Measurements from ENCODE around the gene MORN5. TPM values are rescaled to one million over a fixed set of nuclear protein-coding genes. Genes with fewer than 3 reads are reported as not detected.

MORN5 gene
- total and polyA plus RNA-seq, 10 of the 15 experiments (the other 5 are each of a cell fraction or from before 2014, with no cell fraction given) = not detected

GRCh38 chr9:122192914-122193525 is 33.3 kb downstream of the MORN5 start:
- DNase-seq (ENCODE audit: low read depth, low spot score) (no peak), FAIRE-seq (no peak), ATAC-seq (no peak)
- H3K36me3 ChIP-seq (ENCODE audit: control insufficient read depth in 2 of 2, insufficient read depth in 2 of 2, low read length in 1 of 2) = no peaks in the 10 kb centered on the region
- no peaks in the 10 kb centered on the region for H4K20me1 ChIP-seq (ENCODE audit: control insufficient read depth, insufficient read depth)
- no peak overlapping the region for H3K27ac ChIP-seq (ENCODE audit: control insufficient read depth, insufficient read depth)
- ChIA-PET POLR2A (no interaction called here), CTCF (interaction anchor here (1.4 kb wide), 1 partner anchor 157 kb away, joined by 4 read pairs; no protein-coding TSS in a partner anchor), RAD21 (ENCODE audit: unreplicated experiment) (no interaction called here), SMC1A (ENCODE audit: uncharacterized antibody, unreplicated experiment) (no interaction called here)
- 75% methylated on average over 16 of the region's 16 CpGs for WGBS (ENCODE audit: insufficient coverage, insufficient replicate concordance, low lambda C conversion rate, missing lambda C conversion rate)
- no peaks in the 10 kb centered on the region for H3K79me2 ChIP-seq (ENCODE audit: control insufficient read depth, insufficient read depth, low read length)
- H3K4me2 ChIP-seq (ENCODE audit: control insufficient read depth, insufficient read depth) = no peak overlapping the region
- no peak overlapping the region for H2AFZ ChIP-seq (ENCODE audit: control insufficient read depth, low read depth, low read length)
- no peaks in the 10 kb centered on the region for H3K27me3 ChIP-seq (replicated peaks in 1 of 2; ENCODE audit: control insufficient read depth in 2 of 2, insufficient read depth in 2 of 2, low read length in 1 of 2)
- intact Hi-C loops (cut with micrococcal nuclease; ENCODE audit: unreplicated experiment) = no loop called here
- no peak overlapping the region for H3K4me3 ChIP-seq
- H3K9me3 ChIP-seq (replicated peaks; ENCODE audit: control insufficient read depth, insufficient read depth, low read length) = no peaks in the 10 kb centered on the region
- no peak for TF ChIP-seq KLF5 (IDR thresholded peaks at IDR 0.05; ENCODE audit: partially characterized antibody)
- no peak for TF ChIP-seq NBN (IDR thresholded peaks at IDR 0.05)
- TF ChIP-seq, protein P1, sequence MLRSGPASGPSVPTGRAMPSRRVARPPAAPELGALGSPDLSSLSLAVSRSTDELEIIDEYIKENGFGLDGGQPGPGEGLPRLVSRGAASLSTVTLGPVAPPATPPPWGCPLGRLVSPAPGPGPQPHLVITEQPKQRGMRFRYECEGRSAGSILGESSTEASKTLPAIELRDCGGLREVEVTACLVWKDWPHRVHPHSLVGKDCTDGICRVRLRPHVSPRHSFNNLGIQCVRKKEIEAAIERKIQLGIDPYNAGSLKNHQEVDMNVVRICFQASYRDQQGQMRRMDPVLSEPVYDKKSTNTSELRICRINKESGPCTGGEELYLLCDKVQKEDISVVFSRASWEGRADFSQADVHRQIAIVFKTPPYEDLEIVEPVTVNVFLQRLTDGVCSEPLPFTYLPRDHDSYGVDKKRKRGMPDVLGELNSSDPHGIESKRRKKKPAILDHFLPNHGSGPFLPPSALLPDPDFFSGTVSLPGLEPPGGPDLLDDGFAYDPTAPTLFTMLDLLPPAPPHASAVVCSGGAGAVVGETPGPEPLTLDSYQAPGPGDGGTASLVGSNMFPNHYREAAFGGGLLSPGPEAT (IDR thresholded peaks at IDR 0.05; ENCODE audit: low read depth) = no peak
- no peak for TF ChIP-seq ASH2L (IDR thresholded peaks at IDR 0.05; ENCODE audit: borderline replicate concordance, low read depth)
- TF ChIP-seq, protein P2, sequence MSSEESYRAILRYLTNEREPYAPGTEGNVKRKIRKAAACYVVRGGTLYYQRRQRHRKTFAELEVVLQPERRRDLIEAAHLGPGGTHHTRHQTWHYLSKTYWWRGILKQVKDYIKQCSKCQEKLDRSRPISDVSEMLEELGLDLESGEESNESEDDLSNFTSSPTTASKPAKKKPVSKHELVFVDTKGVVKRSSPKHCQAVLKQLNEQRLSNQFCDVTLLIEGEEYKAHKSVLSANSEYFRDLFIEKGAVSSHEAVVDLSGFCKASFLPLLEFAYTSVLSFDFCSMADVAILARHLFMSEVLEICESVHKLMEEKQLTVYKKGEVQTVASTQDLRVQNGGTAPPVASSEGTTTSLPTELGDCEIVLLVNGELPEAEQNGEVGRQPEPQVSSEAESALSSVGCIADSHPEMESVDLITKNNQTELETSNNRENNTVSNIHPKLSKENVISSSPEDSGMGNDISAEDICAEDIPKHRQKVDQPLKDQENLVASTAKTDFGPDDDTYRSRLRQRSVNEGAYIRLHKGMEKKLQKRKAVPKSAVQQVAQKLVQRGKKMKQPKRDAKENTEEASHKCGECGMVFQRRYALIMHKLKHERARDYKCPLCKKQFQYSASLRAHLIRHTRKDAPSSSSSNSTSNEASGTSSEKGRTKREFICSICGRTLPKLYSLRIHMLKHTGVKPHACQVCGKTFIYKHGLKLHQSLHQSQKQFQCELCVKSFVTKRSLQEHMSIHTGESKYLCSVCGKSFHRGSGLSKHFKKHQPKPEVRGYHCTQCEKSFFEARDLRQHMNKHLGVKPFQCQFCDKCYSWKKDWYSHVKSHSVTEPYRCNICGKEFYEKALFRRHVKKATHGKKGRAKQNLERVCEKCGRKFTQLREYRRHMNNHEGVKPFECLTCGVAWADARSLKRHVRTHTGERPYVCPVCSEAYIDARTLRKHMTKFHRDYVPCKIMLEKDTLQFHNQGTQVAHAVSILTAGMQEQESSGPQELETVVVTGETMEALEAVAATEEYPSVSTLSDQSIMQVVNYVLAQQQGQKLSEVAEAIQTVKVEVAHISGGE (CRISPR knock-in tag; IDR thresholded peaks at IDR 0.05) = no peak
- TF ChIP-seq, protein P3, sequence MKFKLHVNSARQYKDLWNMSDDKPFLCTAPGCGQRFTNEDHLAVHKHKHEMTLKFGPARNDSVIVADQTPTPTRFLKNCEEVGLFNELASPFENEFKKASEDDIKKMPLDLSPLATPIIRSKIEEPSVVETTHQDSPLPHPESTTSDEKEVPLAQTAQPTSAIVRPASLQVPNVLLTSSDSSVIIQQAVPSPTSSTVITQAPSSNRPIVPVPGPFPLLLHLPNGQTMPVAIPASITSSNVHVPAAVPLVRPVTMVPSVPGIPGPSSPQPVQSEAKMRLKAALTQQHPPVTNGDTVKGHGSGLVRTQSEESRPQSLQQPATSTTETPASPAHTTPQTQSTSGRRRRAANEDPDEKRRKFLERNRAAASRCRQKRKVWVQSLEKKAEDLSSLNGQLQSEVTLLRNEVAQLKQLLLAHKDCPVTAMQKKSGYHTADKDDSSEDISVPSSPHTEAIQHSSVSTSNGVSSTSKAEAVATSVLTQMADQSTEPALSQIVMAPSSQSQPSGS (IDR thresholded peaks at IDR 0.05; ENCODE audit: low read length) = no peak
- TF ChIP-seq NFYB (IDR thresholded peaks at IDR 0.05; ENCODE audit: insufficient read depth, low read depth, low read length) = no peak
- no peak for TF ChIP-seq FOXK2 (IDR thresholded peaks at IDR 0.05)
- no peak for TF ChIP-seq TCF12 (IDR thresholded peaks at IDR 0.05; ENCODE audit: low read depth, low read length)
- TF ChIP-seq, protein P4, sequence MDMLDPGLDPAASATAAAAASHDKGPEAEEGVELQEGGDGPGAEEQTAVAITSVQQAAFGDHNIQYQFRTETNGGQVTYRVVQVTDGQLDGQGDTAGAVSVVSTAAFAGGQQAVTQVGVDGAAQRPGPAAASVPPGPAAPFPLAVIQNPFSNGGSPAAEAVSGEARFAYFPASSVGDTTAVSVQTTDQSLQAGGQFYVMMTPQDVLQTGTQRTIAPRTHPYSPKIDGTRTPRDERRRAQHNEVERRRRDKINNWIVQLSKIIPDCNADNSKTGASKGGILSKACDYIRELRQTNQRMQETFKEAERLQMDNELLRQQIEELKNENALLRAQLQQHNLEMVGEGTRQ (IDR thresholded peaks at IDR 0.05; ENCODE audit: borderline replicate concordance, low read depth, low read length) = no peak
- no peak for TF ChIP-seq YY1 (IDR thresholded peaks at IDR 0.05; ENCODE audit: low read depth, low read length)
- TF ChIP-seq SUZ12 (IDR thresholded peaks at IDR 0.05; ENCODE audit: unreplicated experiment) = no peak
- no peak for TF ChIP-seq MEF2A (IDR thresholded peaks at IDR 0.05; ENCODE audit: insufficient read depth, low read depth, low read length)
- TF ChIP-seq SMC3 (IDR thresholded peaks at IDR 0.05; ENCODE audit: borderline replicate concordance, low read length) = no peak
- TF ChIP-seq ZNF622 (IDR thresholded peaks at IDR 0.05) = no peak
- no peak for TF ChIP-seq EGR1 (IDR thresholded peaks at IDR 0.05; ENCODE audit: borderline replicate concordance in 1 of 2, low read depth in 2 of 2, low read length in 2 of 2)
- TF ChIP-seq SMARCA5 (IDR thresholded peaks at IDR 0.05) = no peak
- H3K4me1 ChIP-seq (ENCODE audit: control insufficient read depth, insufficient read depth, low read length) = no peaks in the 10 kb centered on the region
- in situ Hi-C loops (cut with MboI) = no loop called here
- H3K9ac ChIP-seq (ENCODE audit: control insufficient read depth, insufficient read depth, low read length) = no peak overlapping the region
- no TSS peak for BruUV-seq (replicated peaks)

Measured in GM12878 (cell line).